HEK293 (cell line): ENCODE data around the gene HOXD9.
A peak's percentile ranks its signal among the peaks of the same experiment; 100 is the strongest.

Source experiments
- GLI4 ChIP-seq: fragments of 450-650 bp; formaldehyde crosslinking; IDR thresholded peaks from 2 replicates; pipeline ENCODE4 v1.5.1; 2016; ENCODE audit warnings: missing biosample characterization, missing genetic modification characterization
- HOXA7 ChIP-seq: sonication (generic); formaldehyde crosslinking; IDR thresholded peaks from 2 replicates; pipeline ENCODE4 v1.8.1; 2022; ENCODE audit warnings: missing genetic modification reagents, borderline replicate concordance
- HOXD13 ChIP-seq: sonication (generic); formaldehyde crosslinking; IDR thresholded peaks from 2 replicates; pipeline ENCODE4 v1.8.0; 2022; ENCODE audit warnings: missing genetic modification reagents, borderline replicate concordance
- KLF10 ChIP-seq: fragments of 450-650 bp; IDR thresholded peaks from 2 replicates; pipeline ENCODE4 v1.5.1; 2018; ENCODE audit warnings: missing biosample characterization, mild to moderate bottlenecking, missing genetic modification characterization
- KLF16 ChIP-seq: fragments of 450-650 bp; formaldehyde crosslinking; IDR thresholded peaks from 2 replicates; pipeline ENCODE4 v1.5.1; 2017; ENCODE audit warnings: missing biosample characterization, missing genetic modification characterization
- KLF7 ChIP-seq: fragments of 450-650 bp; formaldehyde crosslinking; IDR thresholded peaks from 2 replicates; pipeline ENCODE4 v1.5.1; 2016; ENCODE audit warnings: missing biosample characterization, missing genetic modification characterization, borderline replicate concordance
- MEIS1 ChIP-seq: sonication (generic); formaldehyde crosslinking; IDR thresholded peaks from 2 replicates; pipeline ENCODE4 v1.8.1; 2022; ENCODE audit warnings: missing genetic modification reagents, mild to moderate bottlenecking, borderline replicate concordance
- PATZ1 ChIP-seq: fragments of 450-650 bp; formaldehyde crosslinking; IDR thresholded peaks from 2 replicates; pipeline ENCODE4 v1.5.1; 2016; ENCODE audit warnings: missing biosample characterization, missing genetic modification characterization
- PRDM6 ChIP-seq: fragments of 450-650 bp; formaldehyde crosslinking; IDR thresholded peaks from 2 replicates; pipeline ENCODE4 v1.5.1; 2017; ENCODE audit warnings: missing biosample characterization, missing genetic modification characterization
- TCF7L2 ChIP-seq: IDR thresholded peaks from 2 replicates; pipeline ENCODE4 v1.6.1; 2011; ENCODE audit warnings: low read depth, mild to moderate bottlenecking, inconsistent platforms, low read length, moderate library complexity, borderline replicate concordance
- ZFHX2 ChIP-seq: fragments of 450-650 bp; formaldehyde crosslinking; conservative IDR thresholded peaks from 2 replicates; pipeline ENCODE4 v1.5.1; 2016; ENCODE audit warnings: missing biosample characterization, missing genetic modification characterization
- ZNF16 ChIP-seq: fragments of 450-650 bp; formaldehyde crosslinking; IDR thresholded peaks from 2 replicates; pipeline ENCODE4 v1.5.1; 2016; ENCODE audit warnings: low read depth, missing biosample characterization, missing genetic modification characterization
- ZNF175 ChIP-seq: fragments of 450-650 bp; formaldehyde crosslinking; IDR thresholded peaks from 2 replicates; pipeline ENCODE4 v1.5.1; 2016; ENCODE audit warnings: missing biosample characterization, missing genetic modification characterization
- ZNF19 ChIP-seq: fragments of 450-650 bp; formaldehyde crosslinking; IDR thresholded peaks from 2 replicates; pipeline ENCODE4; 2016; ENCODE audit warnings: missing biosample characterization, missing genetic modification characterization, low read depth
- ZNF248 ChIP-seq: fragments of 450-650 bp; formaldehyde crosslinking; IDR thresholded peaks from 2 replicates; pipeline ENCODE4 v1.5.1; 2017; ENCODE audit warnings: missing biosample characterization, missing genetic modification characterization
- ZNF26 ChIP-seq: fragments of 450-650 bp; formaldehyde crosslinking; IDR thresholded peaks from 2 replicates; pipeline ENCODE4 v1.5.1; 2016; ENCODE audit warnings: missing biosample characterization, missing genetic modification characterization
- ZNF335 ChIP-seq: fragments of 450-650 bp; formaldehyde crosslinking; conservative IDR thresholded peaks from 2 replicates; pipeline ENCODE4 v1.5.1; 2016; ENCODE audit warnings: missing biosample characterization, missing genetic modification characterization
- ZNF37A ChIP-seq: fragments of 450-650 bp; IDR thresholded peaks from 2 replicates; pipeline ENCODE4 v1.5.1; 2018; ENCODE audit warnings: missing biosample characterization, missing genetic modification characterization
- ZNF449 ChIP-seq: fragments of 450-650 bp; formaldehyde crosslinking; IDR thresholded peaks from 2 replicates; pipeline ENCODE4 v1.5.1; 2017; ENCODE audit warnings: missing biosample characterization, mild to moderate bottlenecking, missing genetic modification characterization, moderate library complexity
- ZNF501 ChIP-seq: fragments of 450-650 bp; formaldehyde crosslinking; IDR thresholded peaks from 2 replicates; pipeline ENCODE4 v1.5.1; 2016; ENCODE audit warnings: missing biosample characterization, missing genetic modification characterization
- ZNF561 ChIP-seq: fragments of 450-650 bp; IDR thresholded peaks from 2 replicates; pipeline ENCODE4 v1.5.1; 2018; ENCODE audit warnings: missing biosample characterization, missing genetic modification characterization, borderline replicate concordance
- ZNF571 ChIP-seq: fragments of 450-650 bp; formaldehyde crosslinking; IDR thresholded peaks from 2 replicates; pipeline ENCODE4 v1.5.0; 2017; ENCODE audit warnings: missing biosample characterization, missing genetic modification characterization
- ZNF600 ChIP-seq: fragments of 450-650 bp; formaldehyde crosslinking; IDR thresholded peaks from 2 replicates; pipeline ENCODE4 v1.5.1; 2016; ENCODE audit warnings: missing biosample characterization, missing genetic modification characterization
- ZNF621 ChIP-seq: fragments of 450-650 bp; formaldehyde crosslinking; IDR thresholded peaks from 2 replicates; pipeline ENCODE4 v1.5.1; 2017; ENCODE audit warnings: missing biosample characterization, missing genetic modification characterization
- ZNF660 ChIP-seq: fragments of 450-650 bp; IDR thresholded peaks from 2 replicates; pipeline ENCODE4 v1.5.1; 2018; ENCODE audit warnings: missing biosample characterization, mild to moderate bottlenecking, missing genetic modification characterization
- ZNF664 ChIP-seq: fragments of 450-650 bp; formaldehyde crosslinking; IDR thresholded peaks from 2 replicates; pipeline ENCODE4 v1.5.1; 2016; ENCODE audit warnings: missing biosample characterization, missing genetic modification characterization
- ZNF776 ChIP-seq: fragments of 450-650 bp; formaldehyde crosslinking; IDR thresholded peaks from 2 replicates; pipeline ENCODE4 v1.5.0; 2017; ENCODE audit warnings: missing biosample characterization, missing genetic modification characterization, borderline replicate concordance
- ZNF792 ChIP-seq: fragments of 450-650 bp; formaldehyde crosslinking; IDR thresholded peaks from 2 replicates; pipeline ENCODE4 v1.5.1; 2016; ENCODE audit warnings: missing biosample characterization, missing genetic modification characterization
- ZNF830 ChIP-seq: fragments of 450-650 bp; IDR thresholded peaks from 2 replicates; pipeline ENCODE4 v1.5.0; 2018; ENCODE audit warnings: missing biosample characterization, missing genetic modification characterization, low read depth, mild to moderate bottlenecking, moderate library complexity

The HOXD9 gene

GRCh38 chr2:176105078-176105729 is 17.3 kb upstream of the HOXD9 start (continued):
- no peak for TF ChIP-seq PRDM6
- TF ChIP-seq ZNF501 = 0 out of 2 replicates have a peak, but pooled peaks have one; percentile 58
- no peak for TF ChIP-seq HOXA7 (CRISPR knock-in tag)
- 0 out of 2 replicates have a peak, but pooled peaks have one; percentile 35 for TF ChIP-seq ZNF660 (tag by site-specific recombination)
- TF ChIP-seq ZNF600 = no peak
- TF ChIP-seq KLF7 (tag by site-specific recombination) = peak; percentile 67; the same call in 1 of the 2 replicates
- peak; percentile 18 for TF ChIP-seq ZNF335 (tag by site-specific recombination)
- no peak for TF ChIP-seq ZNF571 (tag by site-specific recombination)
- TF ChIP-seq GLI4 (tag by site-specific recombination) = no peak
- no peak for TF ChIP-seq KLF10 (tag by site-specific recombination)
- TF ChIP-seq ZNF37A = no peak
- no peak for TF ChIP-seq ZNF830 (tag by site-specific recombination)
- TF ChIP-seq ZNF664 = no peak
- no peak for TF ChIP-seq ZNF776 (tag by site-specific recombination)
- no peak for TF ChIP-seq MEIS1 (CRISPR knock-in tag)
- TF ChIP-seq ZNF449 (tag by site-specific recombination) = no peak
- TF ChIP-seq ZNF175 (tag by site-specific recombination) = no peak
- no peak for TF ChIP-seq ZNF26
- peak; percentile 58; the same call in 1 of the 2 replicates for TF ChIP-seq KLF16 (tag by site-specific recombination)
- no peak for TF ChIP-seq ZNF561 (tag by site-specific recombination)
- no peak for TF ChIP-seq TCF7L2
- no peak for TF ChIP-seq ZNF248 (tag by site-specific recombination)
- no peak; the same call in 1 of the 2 replicates for TF ChIP-seq ZFHX2 (tag by site-specific recombination)
- TF ChIP-seq ZNF792 = no peak
- TF ChIP-seq PATZ1 (tag by site-specific recombination) = peak; percentile 98
- no peak for TF ChIP-seq HOXD13 (CRISPR knock-in tag)
- TF ChIP-seq ZNF16 = no peak
- TF ChIP-seq ZNF621 (tag by site-specific recombination) = no peak
- TF ChIP-seq ZNF19 (tag by site-specific recombination) = no peak
